ENCODE measurements around the gene ATF5. TPM values are rescaled to one million over a fixed set of nuclear protein-coding genes. Genes with fewer than 3 reads are reported as not detected.

Gene ATF5
- total and polyA plus RNA-seq, 2 of the 13 experiments (the other 11 are each of a cell fraction or from before 2014, with no cell fraction given), result 5.2 to 10.3 TPM

- peak; percentile 12; the same call in 1 of the 2 replicates for TF ChIP-seq ZBTB37 (CRISPR knock-in tag; IDR thresholded peaks at IDR 0.05)
- TF ChIP-seq ONECUT2 (CRISPR knock-in tag; IDR thresholded peaks at IDR 0.05), result peak; percentile 56
- TF ChIP-seq, protein P1, sequence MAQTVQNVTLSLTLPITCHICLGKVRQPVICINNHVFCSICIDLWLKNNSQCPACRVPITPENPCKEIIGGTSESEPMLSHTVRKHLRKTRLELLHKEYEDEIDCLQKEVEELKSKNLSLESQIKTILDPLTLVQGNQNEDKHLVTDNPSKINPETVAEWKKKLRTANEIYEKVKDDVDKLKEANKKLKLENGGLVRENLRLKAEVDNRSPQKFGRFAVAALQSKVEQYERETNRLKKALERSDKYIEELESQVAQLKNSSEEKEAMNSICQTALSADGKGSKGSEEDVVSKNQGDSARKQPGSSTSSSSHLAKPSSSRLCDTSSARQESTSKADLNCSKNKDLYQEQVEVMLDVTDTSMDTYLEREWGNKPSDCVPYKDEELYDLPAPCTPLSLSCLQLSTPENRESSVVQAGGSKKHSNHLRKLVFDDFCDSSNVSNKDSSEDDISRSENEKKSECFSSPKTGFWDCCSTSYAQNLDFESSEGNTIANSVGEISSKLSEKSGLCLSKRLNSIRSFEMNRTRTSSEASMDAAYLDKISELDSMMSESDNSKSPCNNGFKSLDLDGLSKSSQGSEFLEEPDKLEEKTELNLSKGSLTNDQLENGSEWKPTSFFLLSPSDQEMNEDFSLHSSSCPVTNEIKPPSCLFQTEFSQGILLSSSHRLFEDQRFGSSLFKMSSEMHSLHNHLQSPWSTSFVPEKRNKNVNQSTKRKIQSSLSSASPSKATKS (CRISPR knock-in tag; IDR thresholded peaks at IDR 0.05), result no peak
- TF ChIP-seq ZFX (CRISPR knock-in tag; IDR thresholded peaks at IDR 0.05; ENCODE audit: low read depth), result peak; percentile 89
- TF ChIP-seq HNRNPL (IDR thresholded peaks at IDR 0.05; ENCODE audit: low read depth, low read length), result peak; percentile 66; the same call in 1 of the 2 replicates
- peak; percentile 97 for TF ChIP-seq THAP8 (CRISPR knock-in tag; IDR thresholded peaks at IDR 0.05; ENCODE audit: borderline replicate concordance)
- TF ChIP-seq CAMTA2 (CRISPR knock-in tag; IDR thresholded peaks at IDR 0.05; ENCODE audit: borderline replicate concordance), result 0 out of 2 replicates have a peak, but pooled peaks have one; percentile 43
- TF ChIP-seq, protein P2, sequence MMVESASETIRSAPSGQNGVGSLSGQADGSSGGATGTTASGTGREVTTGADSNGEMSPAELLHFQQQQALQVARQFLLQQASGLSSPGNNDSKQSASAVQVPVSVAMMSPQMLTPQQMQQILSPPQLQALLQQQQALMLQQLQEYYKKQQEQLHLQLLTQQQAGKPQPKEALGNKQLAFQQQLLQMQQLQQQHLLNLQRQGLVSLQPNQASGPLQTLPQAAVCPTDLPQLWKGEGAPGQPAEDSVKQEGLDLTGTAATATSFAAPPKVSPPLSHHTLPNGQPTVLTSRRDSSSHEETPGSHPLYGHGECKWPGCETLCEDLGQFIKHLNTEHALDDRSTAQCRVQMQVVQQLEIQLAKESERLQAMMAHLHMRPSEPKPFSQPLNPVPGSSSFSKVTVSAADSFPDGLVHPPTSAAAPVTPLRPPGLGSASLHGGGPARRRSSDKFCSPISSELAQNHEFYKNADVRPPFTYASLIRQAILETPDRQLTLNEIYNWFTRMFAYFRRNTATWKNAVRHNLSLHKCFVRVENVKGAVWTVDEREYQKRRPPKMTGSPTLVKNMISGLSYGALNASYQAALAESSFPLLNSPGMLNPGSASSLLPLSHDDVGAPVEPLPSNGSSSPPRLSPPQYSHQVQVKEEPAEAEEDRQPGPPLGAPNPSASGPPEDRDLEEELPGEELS (CRISPR knock-in tag; IDR thresholded peaks at IDR 0.05), result no peak; the same call in 1 of the 2 replicates
- TF ChIP-seq, protein P3, sequence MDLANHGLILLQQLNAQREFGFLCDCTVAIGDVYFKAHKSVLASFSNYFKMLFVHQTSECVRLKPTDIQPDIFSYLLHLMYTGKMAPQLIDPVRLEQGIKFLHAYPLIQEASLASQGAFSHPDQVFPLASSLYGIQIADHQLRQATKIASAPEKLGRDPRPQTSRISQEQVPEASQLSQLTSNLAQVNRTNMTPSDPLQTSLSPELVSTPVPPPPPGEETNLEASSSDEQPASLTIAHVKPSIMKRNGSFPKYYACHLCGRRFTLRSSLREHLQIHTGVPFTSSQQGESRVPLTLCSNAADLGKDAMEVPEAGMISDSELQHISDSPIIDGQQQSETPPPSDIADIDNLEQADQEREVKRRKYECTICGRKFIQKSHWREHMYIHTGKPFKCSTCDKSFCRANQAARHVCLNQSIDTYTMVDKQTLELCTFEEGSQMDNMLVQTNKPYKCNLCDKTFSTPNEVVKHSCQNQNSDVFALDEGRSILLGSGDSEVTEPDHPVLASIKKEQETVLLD (CRISPR knock-in tag; IDR thresholded peaks at IDR 0.05; ENCODE audit: low read depth), result 0 out of 2 replicates have a peak, but pooled peaks have one; percentile 57
- no peak; the same call in 1 of the 2 replicates for TF ChIP-seq SIX4 (CRISPR knock-in tag; IDR thresholded peaks at IDR 0.05)
- TF ChIP-seq, protein P4, sequence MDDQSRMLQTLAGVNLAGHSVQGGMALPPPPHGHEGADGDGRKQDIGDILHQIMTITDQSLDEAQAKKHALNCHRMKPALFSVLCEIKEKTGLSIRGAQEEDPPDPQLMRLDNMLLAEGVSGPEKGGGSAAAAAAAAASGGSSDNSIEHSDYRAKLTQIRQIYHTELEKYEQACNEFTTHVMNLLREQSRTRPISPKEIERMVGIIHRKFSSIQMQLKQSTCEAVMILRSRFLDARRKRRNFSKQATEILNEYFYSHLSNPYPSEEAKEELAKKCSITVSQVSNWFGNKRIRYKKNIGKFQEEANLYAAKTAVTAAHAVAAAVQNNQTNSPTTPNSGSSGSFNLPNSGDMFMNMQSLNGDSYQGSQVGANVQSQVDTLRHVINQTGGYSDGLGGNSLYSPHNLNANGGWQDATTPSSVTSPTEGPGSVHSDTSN (CRISPR knock-in tag; IDR thresholded peaks at IDR 0.05; ENCODE audit: borderline replicate concordance), result no peak; the same call in 1 of the 2 replicates
- no peak; the same call in 1 of the 2 replicates for TF ChIP-seq NFKBIZ (CRISPR knock-in tag; IDR thresholded peaks at IDR 0.05)
- TF ChIP-seq ZNF777 (CRISPR knock-in tag; IDR thresholded peaks at IDR 0.05), result no peak; the same call in 1 of the 2 replicates
- TF ChIP-seq GABPB1 (CRISPR knock-in tag; IDR thresholded peaks at IDR 0.05), result peak; percentile 76; the same call in 1 of the 2 replicates
- no peak; the same call in 1 of the 2 replicates for TF ChIP-seq TBX2 (CRISPR knock-in tag; IDR thresholded peaks at IDR 0.05; ENCODE audit: borderline replicate concordance)
- TF ChIP-seq, protein P5, sequence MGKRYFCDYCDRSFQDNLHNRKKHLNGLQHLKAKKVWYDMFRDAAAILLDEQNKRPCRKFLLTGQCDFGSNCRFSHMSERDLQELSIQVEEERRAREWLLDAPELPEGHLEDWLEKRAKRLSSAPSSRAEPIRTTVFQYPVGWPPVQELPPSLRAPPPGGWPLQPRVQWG (CRISPR knock-in tag; IDR thresholded peaks at IDR 0.05; ENCODE audit: borderline replicate concordance, low read depth), result no peak
- peak; percentile 62 for TF ChIP-seq ZNF749 (CRISPR knock-in tag; IDR thresholded peaks at IDR 0.05; ENCODE audit: borderline replicate concordance)
- no peak; the same call in 1 of the 2 replicates for TF ChIP-seq KDM5A (IDR thresholded peaks at IDR 0.05; ENCODE audit: borderline replicate concordance, low read length)
- TF ChIP-seq RBFOX2 (IDR thresholded peaks at IDR 0.05; ENCODE audit: low read depth, low read length), result peak; percentile 97
Measured at GRCh38 chr19:49929121-49929610, at the start of gene ATF5, which contains the start of gene NUP62 (continued).
